Sigmoid colon (tissue), 4 donors: ENCODE results near the gene WNK1.

Experiments used
- CTCF ChIP-seq, 4 experiments: fragments of 450-650 bp in 3 of 4; fragments of 200-600 bp in 1 of 4; IDR thresholded peaks; one replicate each; pipeline ENCODE4 v1.5.1; 2016 to 2019; ENCODE audit warnings: antibody characterized with exemption in 4 of 4, mild to moderate bottlenecking in 3 of 4, moderate library complexity in 2 of 4
- EP300 ChIP-seq, 4 donors: sonication (generic); formaldehyde crosslinking; IDR thresholded peaks; one replicate each; pipeline ENCODE4 v1.6.1; 2017; ENCODE audit warnings: antibody characterized with exemption in 4 of 4
- POLR2A ChIP-seq, 2 donors: fragments of 450-650 bp; IDR thresholded peaks; one replicate each; pipeline ENCODE4 v1.6.1; 2016; ENCODE audit warnings: antibody characterized with exemption in 2 of 2, mild to moderate bottlenecking in 2 of 2, moderate library complexity in 2 of 2
- POLR2AphosphoS5 ChIP-seq, 4 donors: sonication (generic); formaldehyde crosslinking; IDR thresholded peaks; one replicate each; pipeline ENCODE4 v1.6.1; 2017; ENCODE audit warnings: antibody characterized with exemption in 4 of 4

- TF ChIP-seq POLR2AphosphoS5 (IDR thresholded peaks at IDR 0.05), result no peak
- no peak for TF ChIP-seq CTCF (IDR thresholded peaks at IDR 0.05)
- no peak for TF ChIP-seq POLR2A (IDR thresholded peaks at IDR 0.05)
- TF ChIP-seq EP300 (IDR thresholded peaks at IDR 0.05), result no peak
Measured at GRCh38 chr12:718756-719102, 33.6 kb upstream of the WNK1 start.
